ENCODE data around the gene NMB. TPM values are rescaled to one million over a fixed set of nuclear protein-coding genes. Genes with fewer than 3 reads are reported as not detected.

The NMB gene
- polyA plus RNA-seq (2011; rRNA removed) (2.9 and 4.3 TPM in 2 replicates), polyA minus RNA-seq (2011; rRNA and poly(A)+ RNA removed) (1.1 and 1.2 TPM in 2 replicates)

GRCh38 chr15:84658080-84658787, at the start of gene NMB:
TSS of gene NMB (minus strand) at chr15:84658199. CDS start at chr15:84658152, 47 bp downstream.
- POLR2A ChIA-PET = no interaction called here
- peak within 1 kb of the TSS; percentile 47 for H3K4me3 ChIP-seq (ENCODE audit: low read depth, low read length)
- TF ChIP-seq CTCF (IDR thresholded peaks at IDR 0.05; ENCODE audit: insufficient read depth, low read depth, low read length) = peak; percentile 83
- H3K36me3 ChIP-seq (ENCODE audit: control insufficient read depth, insufficient read depth, low read length) = no peaks in the 10 kb centered on the region
- H3K27me3 ChIP-seq (ENCODE audit: control insufficient read depth, insufficient read depth, low read length) = no peaks in the 10 kb centered on the region
- DNase-seq (ENCODE audit: low read depth) = no peak
- CTCF ChIA-PET = interaction anchor here (0.6 to 2.0 kb wide), 8 partner anchors 16 to 286 kb away, joined by 3 to 6 read pairs (median 3); partner anchors contain the start of gene SEC11A

GRCh38 chr15:84703808-84704207, 45.8 kb upstream of the NMB start:
- H3K36me3 ChIP-seq (ENCODE audit: control insufficient read depth, insufficient read depth, low read length) = no peaks in the 10 kb centered on the region
- no peaks in the 10 kb centered on the region for H3K27me3 ChIP-seq (ENCODE audit: control insufficient read depth, insufficient read depth, low read length)
- TF ChIP-seq CTCF (IDR thresholded peaks at IDR 0.05; ENCODE audit: insufficient read depth, low read depth, low read length) = no peak
- H3K4me3 ChIP-seq (ENCODE audit: low read depth, low read length) = no peak overlapping the region
- CTCF ChIA-PET = no interaction called here
- POLR2A ChIA-PET = no interaction called here
- no peak for DNase-seq (ENCODE audit: low read depth)

GRCh38 chr15:84702961-84703482, 45.0 kb upstream of the NMB start:
- Histone ChIP-seq H3K27me3 (ENCODE audit: control insufficient read depth, insufficient read depth, low read length) (no peaks in the 10 kb centered on the region), H3K36me3 (ENCODE audit: control insufficient read depth, insufficient read depth, low read length) (no peaks in the 10 kb centered on the region), H3K4me3 (ENCODE audit: low read depth, low read length) (no peak overlapping the region)
- TF ChIP-seq CTCF (IDR thresholded peaks at IDR 0.05; ENCODE audit: insufficient read depth, low read depth, low read length) = no peak
- ChIA-PET CTCF (interaction anchor here (0.6 kb wide), 1 partner anchor 381 kb away, joined by 3 read pairs; no protein-coding TSS in a partner anchor), POLR2A (no interaction called here)
- DNase-seq (ENCODE audit: low read depth) = no peak

- no peak for DNase-seq (ENCODE audit: low read depth)
- CTCF ChIA-PET = no interaction called here
- Histone ChIP-seq H3K4me3 (ENCODE audit: low read depth, low read length) (no peak overlapping the region), H3K36me3 (ENCODE audit: control insufficient read depth, insufficient read depth, low read length) (no peaks in the 10 kb centered on the region), H3K27me3 (ENCODE audit: control insufficient read depth, insufficient read depth, low read length) (no peaks in the 10 kb centered on the region)
- POLR2A ChIA-PET = no interaction called here
- TF ChIP-seq CTCF (IDR thresholded peaks at IDR 0.05; ENCODE audit: insufficient read depth, low read depth, low read length) = no peak
Measured at GRCh38 chr15:84699538-84700191, 41.7 kb upstream of the NMB start.
